Measurements from ENCODE around the gene PROZ.

The PROZ gene

DNA sequence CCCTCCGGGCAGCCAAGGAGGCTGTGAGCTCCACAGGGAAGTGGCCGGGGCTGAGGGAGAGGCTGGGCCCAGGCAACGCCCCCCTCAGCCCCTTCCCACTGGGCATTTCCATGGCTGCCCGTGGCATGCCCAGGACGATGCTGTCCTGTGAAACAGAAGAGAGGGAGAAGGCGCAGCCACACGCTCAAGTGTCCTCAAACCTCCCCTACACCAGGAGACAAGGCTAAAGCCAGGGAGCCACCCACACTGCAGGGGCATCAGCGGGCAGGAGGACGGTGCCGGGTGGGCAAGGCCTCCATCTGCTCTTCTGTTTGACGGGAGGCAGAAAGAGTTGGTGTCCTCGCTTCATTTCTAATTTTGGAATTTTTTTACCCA, 14.2 kb upstream of the PROZ start:
- CTCF ChIA-PET, result no interaction called here
- Mint-ChIP-seq H3K4me1 (no peaks in the 10 kb centered on the region), H3K4me3 (no peak overlapping the region), H3K27ac (no peak overlapping the region), H3K9me3 (no peaks in the 10 kb centered on the region), H3K36me3 (no peaks in the 10 kb centered on the region), H3K27me3 (peaks cover 16% of the 10 kb centered on the region)
- no peak for DNase-seq

DNA sequence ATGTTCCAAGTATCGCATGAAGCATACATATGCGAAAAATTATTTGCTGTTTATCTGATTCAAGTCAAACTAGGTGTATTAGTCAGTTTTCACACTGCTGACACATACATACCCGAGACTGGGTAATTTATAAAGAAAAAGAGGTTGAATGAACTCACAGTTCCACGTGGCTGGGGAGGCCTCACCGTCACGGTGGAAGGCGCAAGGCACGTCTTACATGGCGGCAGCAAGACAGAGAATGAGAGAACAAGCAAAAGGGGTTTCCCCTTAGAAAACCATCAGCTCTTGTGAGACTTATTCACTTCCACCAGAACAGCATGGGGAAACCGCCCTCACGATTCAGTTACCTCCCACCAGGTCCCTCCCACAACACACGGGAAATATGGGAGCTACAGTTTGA, 13.0 kb upstream of the PROZ start:
- no peak overlapping the region for H3K27ac Mint-ChIP-seq
- H3K9me3 Mint-ChIP-seq, result no peaks in the 10 kb centered on the region
- no peaks in the 10 kb centered on the region for H3K36me3 Mint-ChIP-seq
- H3K4me1 Mint-ChIP-seq, result no peaks in the 10 kb centered on the region
- H3K27me3 Mint-ChIP-seq, result peaks cover 22% of the 10 kb centered on the region
- CTCF ChIA-PET, result no interaction called here
- DNase-seq, result no peak
- no peak overlapping the region for H3K4me3 Mint-ChIP-seq

- H3K27ac Mint-ChIP-seq, result no peak overlapping the region
- H3K4me1 Mint-ChIP-seq, result peaks cover under 1% of the 10 kb centered on the region
- H3K9me3 Mint-ChIP-seq, result no peaks in the 10 kb centered on the region
- H3K36me3 Mint-ChIP-seq, result no peaks in the 10 kb centered on the region
- CTCF ChIA-PET, result no interaction called here
- no peak overlapping the region for H3K4me3 Mint-ChIP-seq
- peaks cover 27% of the 10 kb centered on the region for H3K27me3 Mint-ChIP-seq
- DNase-seq, result no peak
Observed at GRCh38 chr13:113145911-113146598, 12.4 kb upstream of the PROZ start.

- peaks cover 32% of the 10 kb centered on the region for H3K27me3 Mint-ChIP-seq
- H3K36me3 Mint-ChIP-seq, result no peaks in the 10 kb centered on the region
- DNase-seq, result no peak
- CTCF ChIA-PET, result no interaction called here
- no peak overlapping the region for H3K27ac Mint-ChIP-seq
- H3K9me3 Mint-ChIP-seq, result no peaks in the 10 kb centered on the region
- H3K4me1 Mint-ChIP-seq, result peaks cover 5% of the 10 kb centered on the region
- no peak overlapping the region for H3K4me3 Mint-ChIP-seq
Observed at GRCh38 chr13:113146750-113147149, 11.7 kb upstream of the PROZ start.

GRCh38 chr13:113147206-113147605, 11.2 kb upstream of the PROZ start:
- Mint-ChIP-seq H3K4me1 (peaks cover 9% of the 10 kb centered on the region), H3K9me3 (no peaks in the 10 kb centered on the region), H3K27me3 (peaks cover 36% of the 10 kb centered on the region), H3K27ac (no peak overlapping the region), H3K36me3 (no peaks in the 10 kb centered on the region), H3K4me3 (no peak overlapping the region)
- DNase-seq, result no peak
- CTCF ChIA-PET, result no interaction called here

DNA sequence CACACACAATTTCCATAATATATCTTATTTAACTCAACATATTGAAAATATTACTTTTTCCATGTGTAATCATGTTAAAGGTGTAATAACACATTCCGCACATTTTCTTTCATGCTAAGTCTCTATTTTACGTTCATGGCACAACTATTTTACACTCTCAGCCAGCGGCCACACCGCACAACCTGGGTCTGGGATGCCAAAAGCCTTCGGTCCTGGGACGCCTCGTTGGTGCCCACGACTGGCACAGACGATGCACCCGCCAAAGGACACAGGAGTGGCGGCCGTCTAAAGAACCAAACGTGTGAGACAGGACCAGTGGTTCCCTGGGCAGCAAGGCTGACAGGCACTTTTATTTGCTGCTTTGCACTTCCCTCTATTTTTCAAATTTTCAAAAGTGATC, 10.0 kb upstream of the PROZ start:
- Mint-ChIP-seq H3K27ac (no peak overlapping the region), H3K27me3 (peaks cover 47% of the 10 kb centered on the region), H3K36me3 (peaks cover 1% of the 10 kb centered on the region), H3K9me3 (no peaks in the 10 kb centered on the region), H3K4me3 (no peak overlapping the region), H3K4me1 (peaks cover 18% of the 10 kb centered on the region)
- CTCF ChIA-PET, result no interaction called here
- DNase-seq, result no peak

DNA sequence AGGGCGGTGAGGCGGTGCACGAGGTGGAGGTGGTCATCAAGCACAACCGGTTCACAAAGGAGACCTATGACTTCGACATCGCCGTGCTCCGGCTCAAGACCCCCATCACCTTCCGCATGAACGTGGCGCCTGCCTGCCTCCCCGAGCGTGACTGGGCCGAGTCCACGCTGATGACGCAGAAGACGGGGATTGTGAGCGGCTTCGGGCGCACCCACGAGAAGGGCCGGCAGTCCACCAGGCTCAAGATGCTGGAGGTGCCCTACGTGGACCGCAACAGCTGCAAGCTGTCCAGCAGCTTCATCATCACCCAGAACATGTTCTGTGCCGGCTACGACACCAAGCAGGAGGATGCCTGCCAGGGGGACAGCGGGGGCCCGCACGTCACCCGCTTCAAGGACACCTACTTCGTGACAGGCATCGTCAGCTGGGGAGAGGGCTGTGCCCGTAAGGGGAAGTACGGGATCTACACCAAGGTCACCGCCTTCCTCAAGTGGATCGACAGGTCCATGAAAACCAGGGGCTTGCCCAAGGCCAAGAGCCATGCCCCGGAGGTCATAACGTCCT, 9.4 kb upstream of the PROZ start:
- no peak for DNase-seq
- Mint-ChIP-seq H3K4me1 (peaks cover 22% of the 10 kb centered on the region), H3K4me3 (no peak overlapping the region), H3K27me3 (peaks cover 49% of the 10 kb centered on the region), H3K27ac (no peak overlapping the region), H3K9me3 (no peaks in the 10 kb centered on the region), H3K36me3 (peaks cover 1% of the 10 kb centered on the region)
- CTCF ChIA-PET, result no interaction called here

GRCh38 chr13:113149711-113150549, 8.5 kb upstream of the PROZ start:
- DNase-seq, result no peak
- CTCF ChIA-PET, result no interaction called here
- Mint-ChIP-seq H3K27me3 (peaks cover 49% of the 10 kb centered on the region), H3K9me3 (no peaks in the 10 kb centered on the region), H3K27ac (no peak overlapping the region), H3K4me3 (no peak overlapping the region), H3K4me1 (peaks cover 28% of the 10 kb centered on the region), H3K36me3 (peaks cover 1% of the 10 kb centered on the region)

DNA sequence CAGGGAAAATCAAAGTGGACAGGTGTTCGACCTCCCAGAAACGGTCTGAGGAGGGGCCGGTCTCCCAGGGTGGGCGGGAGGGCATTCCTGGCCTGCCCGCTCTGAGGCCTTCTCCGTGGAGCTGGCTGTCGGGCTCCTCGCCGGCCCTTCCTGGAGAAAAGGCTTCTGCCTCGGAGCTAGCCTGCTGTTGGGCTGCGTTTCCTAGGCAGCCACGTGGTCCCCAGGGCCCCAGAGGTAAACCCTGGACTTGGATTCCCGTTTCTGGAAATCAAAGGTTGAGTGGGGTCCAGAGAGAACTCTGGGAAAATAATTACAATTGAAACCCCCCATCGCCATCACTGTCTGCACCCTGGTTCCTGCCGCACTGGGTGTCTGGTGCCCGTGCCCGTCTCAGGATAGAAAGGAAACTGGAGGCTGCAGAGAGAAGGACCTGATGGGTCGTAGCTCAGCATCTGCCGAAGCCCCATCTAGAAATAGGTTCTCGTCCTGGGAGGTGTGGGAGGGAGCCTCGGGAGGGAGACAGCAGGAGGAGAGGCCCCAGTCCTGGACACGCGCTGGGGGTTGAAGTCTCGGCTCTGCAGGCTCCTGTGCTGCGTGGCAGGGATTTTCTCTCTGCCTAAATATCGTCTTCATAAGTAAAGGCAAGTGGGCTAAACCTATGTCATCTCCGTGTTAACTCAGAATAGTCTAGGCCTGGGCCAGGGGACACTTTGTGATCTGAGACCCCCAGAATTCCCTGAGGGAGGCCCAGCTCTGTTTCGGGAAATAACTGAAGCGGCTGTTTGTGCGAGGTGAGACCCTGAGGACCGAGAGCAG, 7.7 kb upstream of the PROZ start:
- Mint-ChIP-seq H3K4me3 (no peak overlapping the region), H3K27me3 (peaks cover 52% of the 10 kb centered on the region), H3K27ac (peak overlapping the region; percentile 42), H3K36me3 (peaks cover 6% of the 10 kb centered on the region), H3K4me1 (peaks cover 29% of the 10 kb centered on the region), H3K9me3 (peaks cover 5% of the 10 kb centered on the region)
- DNase-seq, result no peak
- CTCF ChIA-PET, result no interaction called here

GRCh38 chr13:113151745-113152690, 6.4 kb upstream of the PROZ start:
- Mint-ChIP-seq H3K27me3 (peaks cover 57% of the 10 kb centered on the region), H3K4me3 (peak overlapping the region; percentile 55), H3K4me1 (peaks cover 29% of the 10 kb centered on the region), H3K27ac (no peak overlapping the region), H3K36me3 (peaks cover 6% of the 10 kb centered on the region), H3K9me3 (peaks cover 12% of the 10 kb centered on the region)
- DNase-seq, result no peak
- CTCF ChIA-PET, result no interaction called here

DNA sequence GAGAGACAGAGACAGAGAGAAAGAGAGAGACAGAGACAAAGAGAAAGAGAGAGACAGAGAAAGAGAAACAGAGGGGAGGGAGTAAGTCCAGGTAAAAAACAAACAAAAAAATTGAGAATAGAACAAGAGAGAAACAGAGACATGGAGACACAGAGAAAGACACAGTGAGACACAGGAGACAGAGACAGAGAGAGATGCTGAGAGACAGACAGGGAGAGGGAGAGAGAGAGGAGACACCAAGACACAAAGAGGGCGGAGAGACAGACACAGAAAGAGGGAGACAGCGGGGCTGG, 5.8 kb upstream of the PROZ start:
- DNase-seq, result no peak
- peaks cover 17% of the 10 kb centered on the region for H3K9me3 Mint-ChIP-seq
- H3K4me1 Mint-ChIP-seq, result peaks cover 29% of the 10 kb centered on the region
- CTCF ChIA-PET, result no interaction called here
- H3K4me3 Mint-ChIP-seq, result peak overlapping the region; percentile 55
- H3K27ac Mint-ChIP-seq, result peak overlapping the region; percentile 55
- peaks cover 58% of the 10 kb centered on the region for H3K27me3 Mint-ChIP-seq
- H3K36me3 Mint-ChIP-seq, result peaks cover 11% of the 10 kb centered on the region

DNA sequence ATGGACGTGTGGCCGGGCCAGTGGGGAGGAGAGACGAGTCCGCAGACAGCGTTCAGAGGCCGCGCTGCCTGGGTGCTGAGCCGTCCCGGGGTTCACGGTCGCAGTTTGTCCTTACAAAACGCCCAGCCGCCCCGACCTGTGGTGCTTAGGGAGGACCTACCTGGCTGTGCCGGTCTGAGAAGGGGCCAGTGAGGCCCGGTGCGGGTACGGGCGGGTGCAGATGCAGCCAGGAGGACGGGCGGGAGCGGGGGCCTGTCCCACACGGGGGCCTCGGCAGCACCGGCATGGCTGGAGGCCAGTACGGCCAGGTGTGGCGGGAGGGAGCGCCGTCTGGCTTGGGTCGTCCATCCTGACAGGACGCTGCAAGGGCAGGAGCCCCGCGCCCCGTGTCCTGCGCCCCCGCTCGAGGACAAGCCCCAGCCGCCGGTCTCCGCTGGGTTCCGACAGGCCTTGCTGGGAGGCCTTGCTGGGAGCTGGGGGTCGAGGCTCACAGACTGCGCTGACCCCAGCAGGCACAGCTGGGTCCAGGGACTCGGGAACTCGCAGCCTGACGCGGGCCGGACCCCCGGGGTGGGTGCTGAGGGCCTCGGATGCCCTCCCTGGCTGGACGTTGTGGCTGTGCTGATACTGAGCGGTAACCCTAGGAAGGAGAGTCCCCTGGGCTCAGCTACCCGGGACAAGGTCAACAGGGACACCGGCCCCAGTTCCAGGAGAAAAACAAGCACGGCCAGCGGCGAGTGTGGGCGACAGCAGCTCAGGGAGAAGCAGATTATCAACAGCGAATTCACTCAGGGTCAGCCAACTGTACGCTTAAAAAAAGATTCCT, 5.3 kb upstream of the PROZ start:
- DNase-seq, result peak; percentile 36
- peaks cover 12% of the 10 kb centered on the region for H3K36me3 Mint-ChIP-seq
- CTCF ChIA-PET, result no interaction called here
- H3K4me1 Mint-ChIP-seq, result peaks cover 29% of the 10 kb centered on the region
- H3K4me3 Mint-ChIP-seq, result peak overlapping the region; percentile 71
- peaks cover 60% of the 10 kb centered on the region for H3K27me3 Mint-ChIP-seq
- peak overlapping the region; percentile 81 for H3K27ac Mint-ChIP-seq
- peaks cover 17% of the 10 kb centered on the region for H3K9me3 Mint-ChIP-seq

Measured in activated naive CD4-positive, alpha-beta T cell treated with anti-CD3 and anti-CD28 coated beads, Interleukin-2, amount 10 ng/mL, durations not matched to agents 7 days and 5 days (primary cell).